Activated CD4-positive, alpha-beta T cell treated with anti-CD3 and anti-CD28 coated beads, Interleukin-2, amount 50 U/mL, for 24 hours (primary cell): ENCODE measurements around the gene PRRX1.

Experiments used
- DNase-seq, 2 donors: peaks; one replicate each; pipeline ENCODE4 v3.0.0-alpha.2; 2020; ENCODE audit warnings: low read depth in 1 of 2, low spot score in 1 of 2

Gene PRRX1

DNA sequence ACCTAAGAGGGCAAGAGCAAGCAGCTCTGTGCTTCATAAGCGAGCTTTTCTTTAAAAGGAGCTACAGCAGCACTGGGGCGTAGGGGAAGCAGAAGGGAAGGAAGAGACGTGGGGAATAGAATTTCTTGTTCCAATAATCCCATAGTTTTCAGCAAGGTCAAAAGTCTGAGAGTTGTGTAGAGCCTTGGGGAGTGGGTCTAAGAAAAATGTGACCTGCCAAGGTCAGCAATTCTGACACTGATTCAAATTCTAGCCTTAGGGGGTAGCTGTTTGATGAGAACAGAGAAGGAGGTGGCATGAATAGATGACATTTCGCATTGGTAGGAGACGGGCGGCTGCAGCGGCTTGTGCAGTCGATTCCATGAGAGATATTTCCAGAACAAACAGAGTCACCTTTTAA is 22.4 kb downstream of the PRRX1 start:
- DNase-seq, result no peak

DNA sequence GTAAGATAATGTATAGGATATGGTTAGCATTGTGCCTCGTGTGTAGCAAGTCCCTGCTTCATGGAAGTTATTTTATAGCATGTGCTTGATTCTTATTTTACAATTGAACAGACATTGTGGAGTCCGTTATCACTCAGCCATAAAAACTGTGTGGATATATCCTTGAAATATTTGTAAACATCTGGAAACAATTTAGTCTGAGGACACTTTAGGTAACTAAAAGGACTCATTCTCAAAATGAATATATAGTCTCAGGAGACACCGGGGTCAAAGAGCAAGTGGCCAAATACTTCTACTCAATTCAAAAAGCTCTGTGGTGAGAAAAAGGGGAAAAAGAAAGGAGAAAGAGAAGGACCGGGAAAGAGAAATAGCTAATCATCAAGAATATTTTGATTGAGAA is 23.7 kb downstream of the PRRX1 start:
- no peak for DNase-seq

DNA sequence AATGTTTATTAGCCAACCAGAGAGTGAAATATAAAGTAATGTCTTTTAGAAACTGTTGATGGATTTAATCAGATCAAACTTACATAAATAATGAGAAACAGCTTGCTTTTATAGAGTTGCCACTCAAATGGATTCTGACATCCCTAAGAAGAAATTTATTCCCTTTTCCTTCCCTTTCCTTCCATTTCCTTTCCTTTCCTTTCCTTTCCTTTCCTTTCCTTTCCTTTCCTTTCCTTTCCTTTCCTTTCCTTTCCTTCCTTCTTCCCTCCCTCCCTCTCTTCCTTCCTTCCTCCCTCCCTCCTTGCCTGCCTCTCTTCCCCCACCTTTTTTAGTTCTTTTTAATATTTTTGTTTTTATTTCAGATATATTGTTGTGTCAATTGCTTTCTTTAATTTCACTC is 27.3 kb downstream of the PRRX1 start:
- DNase-seq, result no peak

DNA sequence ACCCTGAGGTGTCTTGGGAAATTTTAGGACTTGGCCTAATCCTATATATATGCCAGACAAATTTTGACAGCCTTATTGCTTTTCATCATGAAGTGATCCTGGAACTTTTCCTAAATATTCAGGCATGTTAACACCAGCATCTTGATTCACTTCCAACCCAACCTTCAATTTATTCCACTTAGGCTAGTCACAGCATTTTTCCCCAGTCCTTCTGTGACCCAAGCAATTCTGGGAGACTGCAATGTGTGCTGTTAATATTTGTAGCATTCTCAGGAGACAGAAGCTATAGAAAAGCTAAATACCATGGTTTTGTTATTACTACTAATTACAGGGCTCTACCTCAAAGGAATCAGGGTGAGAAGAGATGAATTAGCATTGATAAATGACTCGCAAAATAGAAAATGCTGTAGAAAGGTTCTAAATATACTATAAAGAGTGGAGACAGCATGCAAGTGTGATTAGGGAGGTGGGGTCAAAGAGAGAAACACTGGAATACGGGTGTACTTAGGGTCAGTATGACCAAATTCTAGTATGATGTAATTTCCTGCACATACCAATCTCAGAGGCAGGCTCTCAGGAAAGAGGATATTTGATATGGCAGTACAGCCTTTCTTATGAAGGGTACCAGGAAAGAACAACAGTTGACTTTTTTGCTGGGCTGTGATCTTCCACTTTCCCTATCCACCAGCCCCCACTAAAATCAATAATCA is 29.1 kb downstream of the PRRX1 start:
- DNase-seq, result no peak

DNA sequence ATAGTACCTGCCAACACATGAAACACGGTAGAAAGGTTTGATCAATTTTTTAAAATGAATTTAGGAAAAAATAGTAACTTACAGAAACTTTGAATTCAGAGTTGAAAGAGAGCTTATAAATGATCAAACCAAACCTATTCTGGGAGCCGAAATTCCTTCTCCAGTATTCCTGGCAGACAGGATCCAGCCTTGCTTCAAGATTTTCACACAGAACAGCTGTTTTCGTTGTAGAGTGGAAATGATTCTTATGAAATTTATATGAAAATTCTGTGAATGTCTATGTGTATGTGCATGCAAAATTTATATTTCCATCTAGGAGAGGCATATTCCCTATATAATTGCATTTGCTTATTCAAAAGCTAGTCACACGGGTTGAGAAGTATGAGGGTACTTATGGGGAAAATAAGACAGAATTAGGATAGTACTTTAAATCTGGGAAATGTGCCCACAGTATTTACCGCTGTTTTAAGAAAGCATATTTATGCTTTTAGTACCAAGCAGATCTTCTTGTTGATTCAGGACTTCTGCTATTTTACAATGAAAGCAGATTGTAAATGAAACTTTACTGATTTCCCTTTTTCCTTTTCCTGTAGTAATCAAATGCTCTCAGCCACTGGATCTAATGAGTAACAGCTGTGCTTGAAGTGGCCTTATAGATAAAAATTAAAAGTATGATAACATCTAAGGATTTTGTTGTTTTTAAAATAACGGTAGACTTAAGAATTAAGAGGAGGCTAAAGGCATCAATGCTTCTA is 30.4 kb downstream of the PRRX1 start:
- no peak for DNase-seq

DNA sequence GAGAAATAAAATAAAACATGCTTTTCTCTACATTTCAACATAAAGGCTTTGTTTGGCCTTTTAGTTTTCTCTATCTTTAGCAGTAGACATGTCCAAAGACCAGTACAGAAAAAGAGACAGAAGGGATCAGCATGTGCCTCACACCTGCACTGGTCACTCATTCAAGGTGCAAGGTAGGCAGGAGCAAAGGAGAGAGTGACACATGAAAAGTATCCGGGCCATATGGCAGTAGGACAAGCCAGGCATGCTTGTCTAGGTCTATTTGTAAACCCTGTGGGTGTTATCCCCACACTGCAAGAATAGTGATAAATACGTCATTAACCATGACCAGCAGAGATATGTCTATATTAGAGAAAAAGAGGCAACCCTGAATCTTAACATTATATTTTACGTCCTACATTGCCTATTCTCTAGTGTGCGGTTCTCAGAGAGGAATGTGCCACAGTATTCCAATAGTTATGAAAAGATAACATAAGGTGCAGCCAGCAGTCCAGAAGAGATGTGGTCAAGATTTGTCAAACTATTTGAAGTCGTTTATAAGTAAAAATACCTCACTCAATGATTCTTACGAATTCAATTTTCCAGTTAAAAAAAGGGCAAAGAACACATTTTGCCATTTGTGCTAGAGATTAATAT is 32.1 kb downstream of the PRRX1 start:
- no peak for DNase-seq

DNA sequence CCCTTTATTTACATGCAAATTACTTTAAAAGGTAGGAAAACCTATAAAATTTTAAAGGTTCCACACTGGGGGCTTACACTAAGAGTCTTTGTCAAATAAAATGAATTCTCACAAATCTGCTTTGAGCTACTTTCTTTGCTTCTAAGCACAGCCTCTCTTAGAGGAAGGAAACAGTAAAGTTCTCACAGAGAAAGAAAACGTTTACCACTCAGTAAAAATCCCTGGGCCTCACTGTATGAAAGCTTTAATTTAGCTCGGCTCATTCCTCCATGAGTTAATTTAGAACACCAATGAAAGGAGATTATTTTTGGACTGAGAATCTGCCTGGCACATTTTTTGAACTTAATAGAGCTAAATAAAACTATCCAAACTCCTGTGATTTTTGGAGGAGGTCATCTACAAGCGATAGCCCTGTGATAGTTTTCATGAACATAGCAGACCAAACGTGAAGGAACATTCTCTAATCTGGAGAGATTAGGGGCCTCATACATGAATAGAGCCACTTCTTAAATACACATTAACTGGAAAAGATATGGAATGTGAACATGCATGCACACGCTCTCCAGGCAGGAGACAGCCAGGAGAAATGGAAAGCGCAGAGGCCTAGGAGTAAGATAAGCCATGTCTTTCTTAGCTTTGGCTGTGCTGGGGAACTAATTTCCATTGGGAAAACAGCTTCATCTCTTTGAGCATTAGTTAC is 32.8 kb downstream of the PRRX1 start:
- DNase-seq, result no peak

DNA sequence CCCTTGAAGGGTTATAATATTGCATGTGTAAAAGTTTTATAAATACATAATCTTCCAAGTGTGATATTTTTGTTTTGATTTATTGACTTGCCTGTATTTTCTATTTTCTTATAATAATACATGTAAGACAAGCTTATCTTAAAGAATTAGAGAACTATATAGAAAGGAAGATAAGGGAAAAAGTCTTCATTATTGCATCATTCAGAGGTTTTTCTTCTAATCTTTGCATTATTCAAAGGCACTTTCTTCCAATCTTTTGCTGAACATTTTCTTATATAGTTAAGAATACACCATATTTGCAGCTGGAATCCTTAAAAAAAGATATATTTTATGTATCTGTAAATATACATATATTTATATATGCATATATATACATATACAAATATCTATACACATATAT is 33.4 kb downstream of the PRRX1 start:
- no peak for DNase-seq

DNA sequence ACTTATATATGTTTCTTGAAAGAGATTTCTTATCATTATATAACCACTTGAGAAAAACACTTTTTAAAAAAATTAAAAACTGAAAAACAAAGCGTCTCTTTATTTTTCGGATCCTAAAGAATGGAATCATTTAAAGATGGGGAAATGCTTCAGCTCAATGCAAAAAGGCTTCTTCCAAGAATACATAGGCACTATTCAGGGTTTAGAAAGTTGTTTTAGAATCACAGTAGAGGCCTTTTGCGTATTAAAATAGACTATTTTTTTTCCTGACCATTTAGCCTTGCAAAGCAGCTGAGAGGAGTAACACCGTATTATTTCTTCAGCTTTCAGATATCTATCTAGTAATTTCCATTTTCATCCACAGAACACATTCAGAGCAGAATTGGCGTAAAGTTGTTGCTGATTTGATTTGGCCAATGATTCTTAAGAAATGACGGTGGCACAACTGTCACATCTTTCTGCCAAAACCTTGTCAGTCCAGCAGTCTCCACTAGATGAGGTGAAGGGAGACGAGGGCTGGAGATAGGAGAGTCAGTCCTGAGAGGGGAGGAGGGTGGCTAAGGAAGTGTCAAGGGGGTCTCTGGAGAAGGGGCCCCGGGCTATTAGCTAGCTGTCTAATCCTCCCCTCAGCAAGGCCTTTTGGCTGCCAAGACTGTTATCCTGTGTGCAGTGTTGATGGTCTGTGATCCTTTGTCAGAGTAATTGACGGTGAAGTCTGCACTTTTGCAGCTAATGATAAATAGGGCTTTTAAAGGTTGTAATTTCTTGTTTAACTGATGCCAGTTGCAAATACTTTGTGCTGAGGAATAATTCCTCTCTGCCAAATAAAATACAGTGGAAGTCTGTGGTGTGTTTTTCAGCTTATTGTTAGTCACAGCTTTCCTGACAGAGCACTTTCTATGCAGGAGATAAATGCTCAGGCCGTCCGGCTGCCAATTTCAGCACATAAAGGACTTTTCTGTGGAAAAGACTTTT is 34.7 kb downstream of the PRRX1 start:
- no peak for DNase-seq

DNA sequence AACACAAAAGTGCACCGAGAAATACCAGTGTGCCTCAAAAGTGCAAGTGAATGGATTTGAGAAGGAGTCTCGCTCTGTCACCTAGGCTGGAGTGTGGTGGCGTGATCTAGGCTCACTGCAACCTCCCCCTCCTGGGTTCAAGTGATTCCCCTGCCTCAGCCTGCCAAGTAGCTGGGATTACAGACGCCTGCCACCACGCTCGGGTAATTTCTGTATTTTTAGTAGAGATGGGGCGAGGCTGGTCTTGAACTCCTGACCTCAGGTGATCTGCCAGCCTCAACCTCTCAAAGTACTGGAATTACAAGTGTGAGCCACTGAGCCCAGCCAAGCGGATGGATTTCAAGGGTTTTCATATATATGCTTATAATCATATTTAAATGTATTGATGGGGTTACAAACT is 35.8 kb downstream of the PRRX1 start:
- no peak for DNase-seq

DNA sequence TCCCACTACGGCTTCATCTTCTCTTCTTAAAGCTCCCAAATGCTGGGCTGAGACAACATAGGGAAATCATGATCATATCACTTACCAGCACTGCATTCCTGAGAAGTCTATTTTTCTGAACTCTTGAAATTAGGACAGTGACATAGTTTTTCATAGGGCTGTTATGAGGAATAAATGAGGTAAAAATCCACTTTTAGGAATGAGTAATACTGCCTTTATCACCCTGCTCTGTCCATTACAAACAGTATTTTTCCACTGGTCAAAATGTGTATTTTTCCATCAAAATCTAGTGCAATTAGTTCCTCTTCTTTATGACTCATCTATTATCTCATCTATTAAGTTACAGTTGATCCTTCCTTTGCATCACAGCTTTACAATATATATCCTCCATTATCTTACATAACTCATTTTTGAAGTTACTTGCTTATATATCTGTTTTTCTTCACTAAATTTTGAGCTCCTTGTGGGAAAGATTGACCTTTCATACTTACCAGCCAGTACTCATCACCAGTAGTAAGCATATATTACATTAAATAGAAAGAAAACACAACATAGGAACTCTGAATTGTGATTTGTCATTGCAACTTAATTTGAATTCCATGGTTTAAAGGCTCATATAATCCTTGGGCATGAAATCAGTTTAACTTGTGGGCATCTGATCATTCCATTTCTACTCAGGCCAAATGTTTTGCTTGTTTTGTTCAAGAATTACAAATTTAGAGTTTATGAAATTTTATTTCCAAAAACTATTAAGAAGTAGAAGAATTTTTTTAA is 37.1 kb downstream of the PRRX1 start:
- no peak for DNase-seq

DNA sequence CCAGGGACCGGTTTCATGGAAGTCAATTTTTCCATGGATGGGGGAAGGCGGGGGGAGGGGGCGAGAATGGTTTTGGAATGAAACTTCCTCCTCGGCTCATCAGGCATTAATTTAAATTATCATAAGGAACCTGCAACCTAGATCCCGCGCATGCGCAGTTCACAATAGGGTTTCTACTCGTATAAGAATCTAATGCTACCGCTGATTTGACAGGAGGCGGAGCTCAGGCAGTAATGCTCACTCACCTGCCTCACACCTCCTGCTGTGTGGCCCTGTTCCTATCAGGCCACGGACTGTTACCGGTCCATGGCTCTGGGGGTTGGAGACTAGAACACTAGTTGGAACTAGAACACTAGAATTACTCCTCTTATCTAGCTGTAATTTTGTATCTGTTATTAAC is 38.0 kb downstream of the PRRX1 start:
- DNase-seq, result no peak

DNA sequence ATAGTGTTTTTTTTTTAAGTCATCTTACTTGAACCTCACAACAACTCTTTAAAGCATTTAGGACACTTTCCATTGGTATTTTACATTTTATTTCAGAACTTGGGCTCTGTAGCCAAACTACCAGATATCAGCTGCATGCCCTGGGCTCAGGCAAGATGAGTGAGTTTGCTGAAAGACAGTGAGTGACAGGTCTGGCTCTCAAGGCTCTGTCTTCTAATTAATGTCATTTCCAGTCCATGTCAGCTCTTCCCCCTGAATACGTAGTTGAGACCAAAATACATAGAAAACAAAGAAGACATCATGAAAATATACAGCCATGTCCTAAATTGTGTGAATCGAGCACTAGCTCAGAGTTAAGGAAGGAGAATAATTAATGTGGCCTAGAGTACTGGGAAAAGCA is 39.7 kb downstream of the PRRX1 start:
- DNase-seq, result no peak

DNA sequence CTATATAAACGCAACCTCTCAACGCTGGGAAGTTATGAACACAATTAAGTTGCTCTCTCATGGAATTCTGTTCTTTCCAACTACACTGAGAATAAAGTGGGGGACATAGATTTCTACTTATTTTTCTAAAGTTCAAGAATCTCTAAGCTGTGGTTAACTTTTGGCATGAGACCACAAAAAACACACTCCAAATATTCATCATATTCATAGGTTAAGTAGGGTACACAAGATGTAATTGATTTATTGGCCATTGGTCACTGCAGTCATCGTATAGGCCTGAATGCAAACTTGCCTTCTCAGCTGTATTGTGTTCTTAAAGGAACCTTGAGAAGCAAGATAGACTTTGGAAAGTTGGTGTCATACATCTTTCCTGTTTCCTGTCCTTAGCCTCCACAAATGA is 40.3 kb downstream of the PRRX1 start:
- no peak for DNase-seq

DNA sequence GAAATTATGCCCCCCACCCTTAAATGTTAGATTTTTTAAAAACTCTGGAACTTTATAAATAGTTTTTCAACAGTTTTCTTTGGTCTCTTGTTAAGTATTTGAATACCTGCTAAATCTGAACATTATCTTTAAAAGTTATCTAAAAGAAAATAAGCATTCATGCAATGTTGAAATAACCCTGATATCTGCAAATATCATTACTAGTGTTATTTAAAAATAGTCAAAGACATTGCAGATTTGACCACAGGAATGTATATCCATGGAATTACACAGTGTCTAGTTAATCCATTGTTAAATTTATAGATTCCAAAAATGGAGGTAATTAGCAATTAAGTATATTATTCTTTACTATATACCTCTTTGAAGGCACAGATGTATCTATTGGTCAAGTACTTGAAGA is 42.0 kb downstream of the PRRX1 start:
- DNase-seq, result no peak

DNA sequence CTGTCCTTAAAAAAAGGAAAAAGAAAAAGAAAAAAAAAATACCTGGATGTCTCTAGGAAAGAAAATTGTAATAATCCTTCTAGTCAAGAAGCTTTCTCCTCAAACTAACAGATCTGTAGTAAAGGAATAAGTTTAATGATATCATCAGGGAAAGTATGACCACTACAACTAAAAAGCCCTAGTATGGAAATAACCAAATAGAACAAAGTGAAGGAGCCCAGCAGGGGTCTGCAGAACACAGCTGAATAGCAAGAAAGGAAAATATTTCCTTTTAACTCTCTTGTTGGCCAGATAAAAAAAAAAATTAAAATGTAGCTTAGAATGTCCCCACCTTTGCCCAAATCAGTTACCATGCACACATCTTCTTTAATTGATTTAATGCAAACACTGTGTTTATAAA is 43.2 kb downstream of the PRRX1 start:
- DNase-seq, result no peak

DNA sequence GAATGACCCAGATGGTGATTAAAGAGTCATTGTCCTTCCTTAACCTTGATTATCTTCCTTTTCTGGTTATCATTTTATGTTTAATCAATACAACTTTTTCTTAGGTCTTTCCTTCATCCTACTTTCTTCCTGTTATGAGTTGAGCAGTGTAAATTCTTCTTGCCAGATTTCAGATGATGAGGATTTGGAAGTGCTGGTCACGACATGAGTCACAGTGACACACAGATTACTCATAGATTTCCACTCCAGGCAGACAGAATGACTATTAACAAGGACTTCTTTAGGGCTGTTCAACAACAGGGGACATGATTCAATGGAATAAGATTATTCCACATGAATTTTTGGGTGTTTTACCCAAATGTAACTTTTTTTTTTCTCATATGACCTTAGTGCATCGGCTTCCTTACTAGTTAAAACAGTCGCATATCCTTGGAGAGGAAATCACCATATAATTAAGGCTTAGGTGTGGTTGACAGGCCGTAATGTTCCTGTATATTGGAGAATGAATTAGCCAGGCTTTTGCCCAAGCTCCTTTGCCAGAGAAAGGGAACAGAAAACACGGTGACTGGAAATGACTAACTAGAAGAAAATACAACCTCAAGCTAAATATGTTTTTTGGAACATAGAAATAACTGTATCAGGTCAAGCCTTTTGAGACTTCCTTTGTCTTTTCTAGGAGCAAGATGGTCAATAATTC is 44.2 kb downstream of the PRRX1 start:
- no peak for DNase-seq

DNA sequence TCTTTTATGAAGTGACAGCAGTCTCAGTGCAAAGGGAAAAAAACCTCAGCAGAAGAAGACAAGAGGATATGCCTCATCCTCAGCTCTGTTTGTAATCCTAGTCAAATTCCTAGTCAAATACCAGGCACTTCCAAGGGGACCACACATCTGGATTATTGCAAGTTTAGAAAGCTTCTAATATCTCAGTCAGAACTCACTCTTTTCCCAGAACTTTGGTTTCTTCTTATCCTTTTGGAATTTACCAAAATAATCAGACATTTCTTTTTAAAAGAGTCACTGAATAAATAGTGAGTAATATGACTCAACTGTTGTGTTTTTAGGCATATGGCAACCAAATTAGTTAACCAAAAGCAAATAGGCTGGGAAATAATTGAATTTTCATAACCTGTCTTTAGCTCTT is 47.8 kb downstream of the PRRX1 start:
- no peak for DNase-seq

DNA sequence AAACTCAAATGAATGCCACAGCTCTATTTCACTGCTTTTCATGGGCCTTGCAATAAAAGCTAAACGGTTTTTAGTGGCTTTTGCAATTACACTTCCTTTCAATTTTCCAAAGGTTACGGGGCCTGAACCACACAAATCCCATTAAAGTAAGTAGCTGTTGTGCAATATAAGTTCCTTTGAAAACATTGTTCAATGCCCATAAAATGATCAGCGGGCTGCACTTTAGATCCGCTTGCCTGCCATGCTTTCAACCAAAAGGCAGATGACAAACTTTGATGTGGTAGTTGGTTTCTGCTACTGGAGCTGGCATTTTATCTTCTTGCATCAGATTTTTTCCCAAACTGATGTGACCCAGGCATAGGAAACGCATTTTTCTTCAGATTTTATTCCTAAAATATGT is 50.2 kb downstream of the PRRX1 start:
- no peak for DNase-seq
